Measurements from ENCODE around the gene KCNH1.

The KCNH1 gene

GRCh38 chr1:210754878-210755665, 378.9 kb downstream of the KCNH1 start:
- Histone ChIP-seq H3K27me3 (ENCODE audit: control insufficient read depth, insufficient read depth, low read length) (no peaks in the 10 kb centered on the region), H3K4me3 (ENCODE audit: low read length) (no peak overlapping the region), H3K9ac (ENCODE audit: low read length) (no peak overlapping the region), H3K4me1 (ENCODE audit: control insufficient read depth, insufficient read depth, low read length) (no peaks in the 10 kb centered on the region), H3K9me3 (ENCODE audit: control insufficient read depth, low read length) (no peaks in the 10 kb centered on the region), H3K36me3 (ENCODE audit: control insufficient read depth, insufficient read depth, low read length) (no peaks in the 10 kb centered on the region)

- Histone ChIP-seq H3K9me3 (ENCODE audit: control insufficient read depth, low read length) (no peaks in the 10 kb centered on the region), H3K9ac (ENCODE audit: low read length) (no peak overlapping the region), H3K27me3 (ENCODE audit: control insufficient read depth, insufficient read depth, low read length) (no peaks in the 10 kb centered on the region), H3K36me3 (ENCODE audit: control insufficient read depth, insufficient read depth, low read length) (no peaks in the 10 kb centered on the region), H3K4me3 (ENCODE audit: low read length) (no peak overlapping the region), H3K4me1 (ENCODE audit: control insufficient read depth, insufficient read depth, low read length) (no peaks in the 10 kb centered on the region)
Observed at GRCh38 chr1:210751911-210752310, 382.0 kb downstream of the KCNH1 start.

DNA sequence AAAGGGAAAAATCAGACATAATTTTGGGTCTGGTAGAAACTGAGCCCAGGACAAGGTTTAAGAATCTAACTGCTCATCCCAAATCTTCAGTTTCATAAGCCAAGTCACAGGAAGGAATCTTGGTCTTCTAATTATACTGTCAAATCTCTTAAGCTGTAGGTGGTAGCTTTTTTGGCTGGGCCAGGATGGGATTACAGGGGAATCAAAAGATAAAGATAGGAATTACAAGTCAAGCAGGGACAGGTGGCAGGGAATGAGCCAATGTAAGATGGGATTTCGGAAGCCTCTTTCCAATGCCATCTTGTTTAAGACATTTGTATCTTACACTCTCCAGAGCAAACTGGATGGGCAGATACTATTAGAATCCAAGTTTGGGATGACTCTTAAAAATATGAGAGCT, 383.5 kb downstream of the KCNH1 start:
- H3K4me1 ChIP-seq (ENCODE audit: control insufficient read depth, insufficient read depth, low read length) = no peaks in the 10 kb centered on the region
- H3K36me3 ChIP-seq (ENCODE audit: control insufficient read depth, insufficient read depth, low read length) = no peaks in the 10 kb centered on the region
- H3K9me3 ChIP-seq (ENCODE audit: control insufficient read depth, low read length) = no peaks in the 10 kb centered on the region
- no peaks in the 10 kb centered on the region for H3K27me3 ChIP-seq (ENCODE audit: control insufficient read depth, insufficient read depth, low read length)
- H3K9ac ChIP-seq (ENCODE audit: low read length) = no peak overlapping the region
- no peak overlapping the region for H3K4me3 ChIP-seq (ENCODE audit: low read length)

DNA sequence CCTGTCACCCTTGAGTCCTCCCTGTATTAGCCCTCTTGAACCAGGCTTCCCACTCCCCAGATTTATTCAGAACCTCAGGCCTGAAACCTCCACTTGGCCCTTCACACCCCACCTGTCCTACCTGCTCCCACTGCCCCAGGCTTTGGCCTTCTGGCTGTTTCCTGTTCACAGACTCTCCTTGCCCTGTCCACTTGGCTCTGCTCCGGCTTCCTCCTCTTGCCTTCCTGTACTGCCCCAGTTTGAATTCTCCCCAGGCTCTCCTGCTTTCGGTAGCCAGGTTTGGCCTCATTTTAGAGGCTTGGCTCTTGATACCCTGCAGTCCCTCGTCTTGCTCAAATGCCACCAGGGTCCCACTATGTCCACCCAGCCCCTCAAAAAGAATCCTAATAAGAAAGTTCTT, 385.2 kb downstream of the KCNH1 start:
- no peaks in the 10 kb centered on the region for H3K36me3 ChIP-seq (ENCODE audit: control insufficient read depth, insufficient read depth, low read length)
- no peaks in the 10 kb centered on the region for H3K4me1 ChIP-seq (ENCODE audit: control insufficient read depth, insufficient read depth, low read length)
- H3K4me3 ChIP-seq (ENCODE audit: low read length) = no peak overlapping the region
- no peaks in the 10 kb centered on the region for H3K27me3 ChIP-seq (ENCODE audit: control insufficient read depth, insufficient read depth, low read length)
- H3K9me3 ChIP-seq (ENCODE audit: control insufficient read depth, low read length) = no peaks in the 10 kb centered on the region
- no peak overlapping the region for H3K9ac ChIP-seq (ENCODE audit: low read length)

- H3K27me3 ChIP-seq (ENCODE audit: control insufficient read depth, insufficient read depth, low read length) = no peaks in the 10 kb centered on the region
- no peak overlapping the region for H3K4me3 ChIP-seq (ENCODE audit: low read length)
- no peaks in the 10 kb centered on the region for H3K36me3 ChIP-seq (ENCODE audit: control insufficient read depth, insufficient read depth, low read length)
- H3K4me1 ChIP-seq (ENCODE audit: control insufficient read depth, insufficient read depth, low read length) = no peaks in the 10 kb centered on the region
- H3K9me3 ChIP-seq (ENCODE audit: control insufficient read depth, low read length) = no peaks in the 10 kb centered on the region
- no peak overlapping the region for H3K9ac ChIP-seq (ENCODE audit: low read length)
Observed at GRCh38 chr1:210747890-210748289, 386.1 kb downstream of the KCNH1 start.

- Histone ChIP-seq H3K4me1 (ENCODE audit: control insufficient read depth, insufficient read depth, low read length) (no peaks in the 10 kb centered on the region), H3K36me3 (ENCODE audit: control insufficient read depth, insufficient read depth, low read length) (no peaks in the 10 kb centered on the region), H3K4me3 (ENCODE audit: low read length) (no peak overlapping the region), H3K27me3 (ENCODE audit: control insufficient read depth, insufficient read depth, low read length) (no peaks in the 10 kb centered on the region), H3K9me3 (ENCODE audit: control insufficient read depth, low read length) (no peaks in the 10 kb centered on the region), H3K9ac (ENCODE audit: low read length) (no peak overlapping the region)
Observed at GRCh38 chr1:210747112-210747511, 386.8 kb downstream of the KCNH1 start.

DNA sequence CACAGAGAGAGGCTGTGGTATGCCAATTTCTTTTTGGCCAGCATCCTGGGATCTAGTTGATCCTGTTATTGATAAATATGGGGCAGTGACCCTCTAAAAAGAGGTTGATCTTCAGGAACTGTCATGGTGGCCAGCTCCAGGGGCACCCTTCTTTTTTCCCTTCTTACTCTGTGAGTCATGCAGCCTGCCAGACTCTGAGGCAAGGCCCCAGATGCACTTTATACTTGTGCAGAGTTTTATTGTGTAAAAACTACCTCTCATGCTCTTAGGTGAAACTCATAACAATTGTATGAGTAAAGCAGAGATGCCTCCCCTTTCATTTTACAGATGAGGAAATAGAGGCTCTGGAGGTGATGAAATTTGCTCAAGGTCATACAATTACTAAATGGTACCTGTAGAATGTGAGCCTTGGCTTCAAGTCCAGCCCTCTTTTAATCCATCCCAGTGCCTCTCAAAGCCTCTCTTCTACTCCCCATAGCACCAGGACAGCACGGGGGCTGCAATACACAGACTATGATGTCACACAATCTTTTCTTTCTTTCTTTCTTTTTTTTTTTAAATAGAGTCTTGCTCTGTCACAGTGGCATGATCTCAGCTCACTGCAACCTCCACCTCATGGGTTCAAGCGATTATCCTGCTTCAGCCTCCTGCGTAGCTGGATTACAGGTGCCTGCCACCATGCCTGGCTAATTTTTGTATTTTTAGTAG, 387.8 kb downstream of the KCNH1 start:
- Histone ChIP-seq H3K4me1 (ENCODE audit: control insufficient read depth, insufficient read depth, low read length) (no peaks in the 10 kb centered on the region), H3K4me3 (ENCODE audit: low read length) (no peak overlapping the region), H3K9me3 (ENCODE audit: control insufficient read depth, low read length) (no peaks in the 10 kb centered on the region), H3K36me3 (ENCODE audit: control insufficient read depth, insufficient read depth, low read length) (no peaks in the 10 kb centered on the region), H3K27me3 (ENCODE audit: control insufficient read depth, insufficient read depth, low read length) (no peaks in the 10 kb centered on the region), H3K9ac (ENCODE audit: low read length) (no peak overlapping the region)

DNA sequence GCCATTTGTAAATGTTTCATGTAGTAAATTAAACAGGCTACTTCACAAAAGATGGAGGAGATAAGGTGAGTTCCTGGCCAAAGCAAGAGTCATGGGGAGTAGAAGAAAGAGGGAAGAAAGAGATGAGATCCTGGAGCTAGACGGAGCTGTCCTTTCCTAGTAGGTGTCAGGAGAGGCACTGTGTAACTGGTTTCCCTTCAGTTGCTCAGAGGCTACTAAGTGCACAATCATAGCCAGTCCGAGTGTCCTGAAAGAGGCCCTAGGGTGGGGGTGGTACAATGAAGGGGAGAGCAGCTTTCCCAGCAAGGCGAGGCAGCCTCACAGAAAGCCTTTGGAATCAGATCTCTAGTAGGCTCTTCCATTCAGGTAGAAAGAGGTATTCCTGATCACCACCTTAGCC, 390.9 kb downstream of the KCNH1 start:
- H3K27me3 ChIP-seq (ENCODE audit: control insufficient read depth, insufficient read depth, low read length) = no peaks in the 10 kb centered on the region
- no peak overlapping the region for H3K4me3 ChIP-seq (ENCODE audit: low read length)
- no peak overlapping the region for H3K9ac ChIP-seq (ENCODE audit: low read length)
- H3K36me3 ChIP-seq (ENCODE audit: control insufficient read depth, insufficient read depth, low read length) = no peaks in the 10 kb centered on the region
- H3K4me1 ChIP-seq (ENCODE audit: control insufficient read depth, insufficient read depth, low read length) = no peaks in the 10 kb centered on the region
- H3K9me3 ChIP-seq (ENCODE audit: control insufficient read depth, low read length) = no peaks in the 10 kb centered on the region

DNA sequence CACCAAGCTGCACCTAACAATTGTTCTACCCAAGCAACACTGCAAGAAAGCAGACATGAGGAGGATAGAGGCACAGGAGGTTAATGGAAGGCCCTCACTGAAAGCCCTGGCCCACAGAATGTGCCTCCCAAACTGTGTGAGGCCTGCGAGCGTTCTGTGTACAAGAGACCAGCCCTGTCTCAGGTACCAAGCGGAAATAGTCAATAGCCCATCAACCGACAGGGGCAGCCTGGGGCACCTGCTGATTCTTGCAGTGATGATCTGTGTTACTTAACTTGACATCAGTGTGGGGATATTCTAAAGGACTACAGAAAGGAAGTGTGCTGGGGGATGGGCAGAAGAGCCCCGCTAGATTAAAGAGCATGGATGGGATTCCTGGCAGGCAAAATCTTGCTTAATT, 392.4 kb downstream of the KCNH1 start:
- no peaks in the 10 kb centered on the region for H3K27me3 ChIP-seq (ENCODE audit: control insufficient read depth, insufficient read depth, low read length)
- H3K9ac ChIP-seq (ENCODE audit: low read length) = no peak overlapping the region
- H3K36me3 ChIP-seq (ENCODE audit: control insufficient read depth, insufficient read depth, low read length) = no peaks in the 10 kb centered on the region
- no peaks in the 10 kb centered on the region for H3K9me3 ChIP-seq (ENCODE audit: control insufficient read depth, low read length)
- no peak overlapping the region for H3K4me3 ChIP-seq (ENCODE audit: low read length)
- no peaks in the 10 kb centered on the region for H3K4me1 ChIP-seq (ENCODE audit: control insufficient read depth, insufficient read depth, low read length)

- no peaks in the 10 kb centered on the region for H3K4me1 ChIP-seq (ENCODE audit: control insufficient read depth, insufficient read depth, low read length)
- no peak overlapping the region for H3K4me3 ChIP-seq (ENCODE audit: low read length)
- no peaks in the 10 kb centered on the region for H3K27me3 ChIP-seq (ENCODE audit: control insufficient read depth, insufficient read depth, low read length)
- no peak overlapping the region for H3K9ac ChIP-seq (ENCODE audit: low read length)
- H3K9me3 ChIP-seq (ENCODE audit: control insufficient read depth, low read length) = no peaks in the 10 kb centered on the region
- no peaks in the 10 kb centered on the region for H3K36me3 ChIP-seq (ENCODE audit: control insufficient read depth, insufficient read depth, low read length)
Observed at GRCh38 chr1:210739627-210740026, 394.3 kb downstream of the KCNH1 start.

DNA sequence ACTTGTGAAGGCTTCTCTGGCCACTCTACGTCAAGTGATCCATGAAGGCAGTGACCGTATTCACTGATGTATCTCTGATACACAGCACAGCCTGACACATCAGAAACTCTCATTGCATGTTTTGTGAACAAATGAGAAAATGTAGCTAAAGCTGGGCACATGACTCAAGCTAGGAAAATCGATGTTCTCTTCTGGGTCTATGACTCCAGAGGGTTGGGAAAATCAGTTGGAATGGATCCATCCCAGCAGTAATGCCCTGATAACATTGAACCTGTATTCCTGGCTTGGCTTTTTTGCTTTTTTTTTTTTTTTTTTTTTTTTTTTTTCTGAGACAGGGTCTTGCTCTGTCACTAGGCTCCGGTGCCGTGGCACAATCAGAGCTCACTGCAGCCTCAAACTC, 395.7 kb downstream of the KCNH1 start:
- Histone ChIP-seq H3K27me3 (ENCODE audit: control insufficient read depth, insufficient read depth, low read length) (no peaks in the 10 kb centered on the region), H3K9ac (ENCODE audit: low read length) (no peak overlapping the region), H3K36me3 (ENCODE audit: control insufficient read depth, insufficient read depth, low read length) (no peaks in the 10 kb centered on the region), H3K4me1 (ENCODE audit: control insufficient read depth, insufficient read depth, low read length) (no peaks in the 10 kb centered on the region), H3K4me3 (ENCODE audit: low read length) (no peak overlapping the region), H3K9me3 (ENCODE audit: control insufficient read depth, low read length) (no peaks in the 10 kb centered on the region)

GRCh38 chr1:210736713-210737112, 397.2 kb downstream of the KCNH1 start:
- H3K4me3 ChIP-seq (ENCODE audit: low read length) = no peak overlapping the region
- no peaks in the 10 kb centered on the region for H3K27me3 ChIP-seq (ENCODE audit: control insufficient read depth, insufficient read depth, low read length)
- no peaks in the 10 kb centered on the region for H3K36me3 ChIP-seq (ENCODE audit: control insufficient read depth, insufficient read depth, low read length)
- no peaks in the 10 kb centered on the region for H3K4me1 ChIP-seq (ENCODE audit: control insufficient read depth, insufficient read depth, low read length)
- H3K9me3 ChIP-seq (ENCODE audit: control insufficient read depth, low read length) = no peaks in the 10 kb centered on the region
- H3K9ac ChIP-seq (ENCODE audit: low read length) = no peak overlapping the region
